GM12878 (cell line): ENCODE results near the gene ZCCHC2. TPM values are rescaled to one million over a fixed set of nuclear protein-coding genes. Genes with fewer than 3 reads are reported as not detected.

ENCODE experiments used
- ATAC-seq: fragments of 200-7000 bp; cut with Tn5 transposase; 3 replicates; pipeline ENCODE4 v1.9.1; 2020; ENCODE audit warnings: mild to moderate bottlenecking, moderate library complexity
- BruUV-seq: library from RNA; stranded (reverse); fragments of 400-500 nt; replicated peaks from 2 replicates; lab custom pipeline; 2021; lab: Mats Ljungman, UMichigan
- CTCF ChIA-PET: fragments of 300-600 bp; sonication (Branson Sonifier 250); formaldehyde crosslinking; extraction: SDS; loops from one replicate; lab custom pipeline; 2021; ENCODE audit warnings: inconsistent platforms; lab: Yijun Ruan, JAX
- POLR2A ChIA-PET: fragments of 350-600 bp; formaldehyde crosslinking; extraction: SDS; loops from one replicate; lab custom pipeline; 2021; ENCODE audit warnings: inconsistent platforms; lab: Charles Lee
- RAD21 ChIA-PET: fragments of 300-600 bp; sonication (Branson Sonifier 250); formaldehyde crosslinking; loops from one replicate; lab custom pipeline; 2023; ENCODE audit warnings: antibody characterized with exemption; ENCODE audit not compliant: unreplicated experiment; lab: Charles Lee
- SMC1A ChIA-PET: fragments of 300-600 bp; sonication (Branson Sonifier 250); formaldehyde crosslinking; loops from one replicate; lab custom pipeline; 2023; ENCODE audit not compliant: unreplicated experiment, uncharacterized antibody; lab: Charles Lee
- DNase-seq: peaks from one replicate; pipeline ENCODE4 v3.0.0-alpha.2; 2011; ENCODE audit warnings: low read depth, low spot score
- FAIRE-seq: peaks from 3 replicates; lab custom pipeline; 2011; peaks lifted over from hg19 to GRCh38; lab: Jason Lieb, UNC
- H2AFZ ChIP-seq: 2 replicates; pipeline ENCODE4 v1.6.0; 2011; ENCODE audit warnings: low read depth, low read length, control low read depth; ENCODE audit not compliant: control insufficient read depth
- H3K27ac ChIP-seq: 2 replicates; pipeline ENCODE4 v1.5.1; 2011; ENCODE audit warnings: control low read depth; ENCODE audit not compliant: control insufficient read depth, insufficient read depth
- H3K27me3 ChIP-seq, 2 experiments: replicated peaks in 1 of 2; 2 replicates each; pipeline versions ENCODE4 v1.6.0 to v1.6.1; 2011; ENCODE audit warnings: low read length in 1 of 2; ENCODE audit not compliant: control insufficient read depth in 2 of 2, insufficient read depth in 2 of 2
- H3K36me3 ChIP-seq, 2 experiments: 2 replicates each; pipeline ENCODE4 v1.5.1; 2011; ENCODE audit warnings: low read length in 1 of 2; ENCODE audit not compliant: control insufficient read depth in 2 of 2, insufficient read depth in 2 of 2
- H3K4me1 ChIP-seq: 2 replicates; pipeline ENCODE4 v1.6.1; 2011; ENCODE audit warnings: mild to moderate bottlenecking, low read length, moderate library complexity, mixed read lengths; ENCODE audit not compliant: control insufficient read depth, insufficient read depth
- H3K4me2 ChIP-seq: 2 replicates; pipeline ENCODE4 v1.6.0; 2011; ENCODE audit warnings: control low read depth; ENCODE audit not compliant: control insufficient read depth, insufficient read depth
- H3K4me3 ChIP-seq: fragments of 200-600 bp; sonication (generic); 2 replicates; pipeline ENCODE4 v1.5.1; 2016
- H3K79me2 ChIP-seq: 2 replicates; pipeline ENCODE4 v1.6.0; 2011; ENCODE audit warnings: low read length; ENCODE audit not compliant: control insufficient read depth, insufficient read depth
- H3K9ac ChIP-seq: 2 replicates; pipeline ENCODE4 v1.8.0; 2011; ENCODE audit warnings: low read length, control low read depth, mixed read lengths; ENCODE audit not compliant: control insufficient read depth, insufficient read depth
- H3K9me3 ChIP-seq: replicated peaks from 3 replicates; pipeline ENCODE4 v1.5.1; 2011; ENCODE audit warnings: mild to moderate bottlenecking, low read length; ENCODE audit not compliant: control insufficient read depth, insufficient read depth
- H4K20me1 ChIP-seq: 2 replicates; pipeline ENCODE4 v1.6.0; 2011; ENCODE audit not compliant: control insufficient read depth, insufficient read depth
- ATF2 ChIP-seq: IDR thresholded peaks from 2 replicates; pipeline ENCODE4 v1.6.1; 2012; ENCODE audit warnings: low read length, inconsistent platforms
- BMI1 ChIP-seq: fragments of 450-650 bp; IDR thresholded peaks from 2 replicates; pipeline ENCODE4 v1.6.1; 2016; ENCODE audit warnings: mild to moderate bottlenecking, moderate library complexity, borderline replicate concordance
- CREB1 ChIP-seq: IDR thresholded peaks from 2 replicates; pipeline ENCODE4 v1.6.1; 2012; ENCODE audit warnings: low read depth, mild to moderate bottlenecking, inconsistent platforms
- ETV6 ChIP-seq, 2 experiments: fragments of 450-650 bp in 1 of 2; IDR thresholded peaks in 1 of 2; conservative IDR thresholded peaks in 1 of 2; 2 replicates each; pipeline ENCODE4 v1.6.1; 2014; ENCODE audit warnings: antibody characterized with exemption in 1 of 2, borderline replicate concordance in 1 of 2, low read depth in 1 of 2, mild to moderate bottlenecking in 1 of 2, moderate library complexity in 1 of 2
- PAX8 ChIP-seq: fragments of 450-650 bp; IDR thresholded peaks from 2 replicates; pipeline ENCODE4 v1.6.1; 2017; ENCODE audit warnings: mild to moderate bottlenecking, moderate library complexity
- POLR2AphosphoS2 ChIP-seq: IDR thresholded peaks from 2 replicates; pipeline ENCODE4 v1.6.1; 2011; ENCODE audit warnings: low read depth, mild to moderate bottlenecking, low read length, improper control_type of control experiment, moderate library complexity
- TAF1 ChIP-seq: IDR thresholded peaks from 2 replicates; pipeline ENCODE4 v1.6.1; 2011; ENCODE audit warnings: mild to moderate bottlenecking, low read depth, low read length, borderline replicate concordance
- ZNF687 ChIP-seq: fragments of 450-650 bp; IDR thresholded peaks from 2 replicates; pipeline ENCODE4 v1.6.1; 2017; ENCODE audit warnings: mild to moderate bottlenecking, moderate library complexity
- WGBS: methylation state at CpG from one replicate; pipeline ENCODE4 v1.1.6; 2016; ENCODE audit warnings: low lambda C conversion rate; ENCODE audit not compliant: insufficient replicate concordance, insufficient coverage; ENCODE audit errors: missing lambda C conversion rate; 5-methylcytosine and 5-hydroxymethylcytosine counted together
- in situ Hi-C: fragments of 300-500 bp; cut with MboI; formaldehyde crosslinking; loops from 9 replicates; pipeline ENCODE4 v1.14.3; 2018; ENCODE audit warnings: mixed read lengths
- intact Hi-C: fragments of 100-400 bp; cut with micrococcal nuclease; formaldehyde crosslinking; loops from one replicate; pipeline ENCODE4 v1.14.2; 2022; ENCODE audit not compliant: unreplicated experiment
- polyA plus RNA-seq, 11 experiments: library from polyadenylated mRNA; depleted of rRNA in 4 of 11; unstranded in 6 of 11; stranded (reverse) in 5 of 11; fragments of >200 nt; fragmentation: Nextera tagmentation in 4 of 11; fragmentation: Illumina TruSeq in 1 of 11; extraction: Ambion mirVana in 4 of 11; extraction: Trizol in 1 of 11; gene quantifications; 1 replicate in 1 of 11; 2 replicates in 10 of 11; pipeline versions ENCODE4 v1.2.1 to v1.2.3, GENCODE V29; 2011 to 2016; ENCODE audit warnings: inconsistent platforms in 2 of 11, missing spikeins in 2 of 11, low read depth in 1 of 11
- total RNA-seq, 4 experiments: library from RNA; depleted of rRNA in 3 of 4; stranded (reverse); fragments of >200 nt in 3 of 4; fragmentation: Illumina TruSeq in 1 of 4; extraction: Trizol in 1 of 4; gene quantifications; 2 replicates each; pipeline versions ENCODE4 v1.2.1 to v1.2.3, GENCODE V29; 2013 to 2021

The ZCCHC2 gene
- total and polyA plus RNA-seq, 10 of the 15 experiments (the other 5 are each of a cell fraction or from before 2014, with no cell fraction given) = 1.7 to 17.4 (median 8.6) TPM

GRCh38 chr18:62524440-62525200 is 1.8 kb downstream of the ZCCHC2 start (continued):
- TF ChIP-seq POLR2AphosphoS2 = no peak
- TF ChIP-seq BMI1 = no peak
- TF ChIP-seq, all 136 proteins: peak for 9

GRCh38 chr18:62525608-62526007 is 2.8 kb downstream of the ZCCHC2 start:
- RAD21 ChIA-PET = interaction anchor here (0.7 kb wide), 1 partner anchor 58 kb away, joined by 3 read pairs; no protein-coding TSS in a partner anchor
- FAIRE-seq = no peak
- Histone ChIP-seq H3K9ac (peak overlapping the region; percentile 79), H3K4me2 (peak overlapping the region; percentile 83), H2AFZ (no peak overlapping the region; the same call in 1 of the 2 replicates), H3K79me2 (peaks cover 68% of the 10 kb centered on the region), H3K36me3 (no peaks in the 10 kb centered on the region), H4K20me1 (no peaks in the 10 kb centered on the region), H3K4me1 (no peaks in the 10 kb centered on the region; the same call in 1 of the 2 replicates), H3K4me3 (peak overlapping the region; percentile 70), H3K27me3 (no peaks in the 10 kb centered on the region), H3K27ac (peak overlapping the region; percentile 66), H3K9me3 (no peaks in the 10 kb centered on the region)
- SMC1A ChIA-PET = no interaction called here
- CTCF ChIA-PET = interaction anchor here (0.7 kb wide), 1 partner anchor 256 kb away, joined by 3 read pairs; no protein-coding TSS in a partner anchor
- peak; percentile 65; the same call in 1 of the 2 replicates for TF ChIP-seq CREB1
- TF ChIP-seq TAF1 = no peak
- TF ChIP-seq PAX8 = no peak
- TF ChIP-seq ATF2 = 0 out of 2 replicates have a peak, but pooled peaks have one; percentile 5
- TF ChIP-seq ETV6 (conservative IDR thresholded peaks at IDR 0.05 in 1 of 2, IDR thresholded peaks at IDR 0.05 in 1 of 2; ENCODE audit: borderline replicate concordance in 1 of 2, low read depth in 1 of 2) = no peak
- no peak for TF ChIP-seq ZNF687
- POLR2A ChIA-PET = no interaction called here
- TSS peak; percentile 68 for BruUV-seq
- 1% methylated on average over 9 of the region's 9 CpGs for WGBS
- DNase-seq = no peak
- intact Hi-C loops = loop anchor here (2.0 to 10.0 kb wide), 3 partner anchors 101 to 899 kb away; partner anchors contain the start of genes PHLPP1 and VPS4B
- ATAC-seq = no peak
- in situ Hi-C loops = no loop called here
